Loucy (cell line): Measurements from ENCODE around the gene MTERF2.
A peak's percentile ranks its signal among the peaks of the same experiment; 100 is the strongest.

Experiments
- H2AFZ ChIP-seq: fragments of 200-600 bp; sonication (generic); 2 replicates; pipeline ENCODE4 v1.6.0; 2016; ENCODE audit warnings: antibody characterized with exemption, mild to moderate bottlenecking, low read length, moderate library complexity
- H3F3A ChIP-seq: fragments of 200-600 bp; 2 replicates; pipeline ENCODE4 v1.6.0; 2016; ENCODE audit warnings: antibody characterized with exemption, low read depth, mild to moderate bottlenecking
- H3K27me3 ChIP-seq: fragments of 200-600 bp; sonication (generic); 2 replicates; pipeline ENCODE4 v1.6.1; 2014; ENCODE audit warnings: low read length, mild to moderate bottlenecking; ENCODE audit not compliant: insufficient read depth, poor library complexity, severe bottlenecking
- H3K36me3 ChIP-seq: fragments of 200-600 bp; sonication (generic); 2 replicates; pipeline ENCODE4 v1.6.1; 2016; ENCODE audit warnings: low read length; ENCODE audit not compliant: insufficient read depth
- H3K4me1 ChIP-seq: fragments of 200-600 bp; sonication (generic); 2 replicates; pipeline ENCODE4 v1.5.1; 2014; ENCODE audit warnings: low read length, mild to moderate bottlenecking; ENCODE audit not compliant: insufficient read depth, poor library complexity, severe bottlenecking
- H3K4me2 ChIP-seq: fragments of 200-600 bp; sonication (generic); 2 replicates; pipeline ENCODE4 v1.6.0; 2014; ENCODE audit warnings: antibody characterized with exemption, low read length, low read depth, mild to moderate bottlenecking; ENCODE audit not compliant: poor library complexity, severe bottlenecking
- H3K4me3 ChIP-seq: fragments of 200-600 bp; sonication (generic); 2 replicates; pipeline ENCODE4 v1.5.1; 2014; ENCODE audit warnings: low read length, mild to moderate bottlenecking, mixed read lengths; ENCODE audit not compliant: poor library complexity, severe bottlenecking
- H3K79me2 ChIP-seq: fragments of 200-600 bp; sonication (generic); 2 replicates; pipeline ENCODE4 v1.6.1; 2014; ENCODE audit warnings: low read length; ENCODE audit not compliant: insufficient read depth
- H3K9ac ChIP-seq: fragments of 200-600 bp; sonication (generic); 2 replicates; pipeline ENCODE4 v1.6.0; 2014; ENCODE audit warnings: mild to moderate bottlenecking, low read depth, low read length, moderate library complexity; ENCODE audit not compliant: poor library complexity, severe bottlenecking
- H3K9me2 ChIP-seq: fragments of 200-600 bp; sonication (generic); replicated peaks from 2 replicates; pipeline ENCODE4 v1.6.1; 2016; ENCODE audit warnings: low read depth, low read length, mixed read lengths
- H3K9me3 ChIP-seq: fragments of 200-600 bp; sonication (generic); 2 replicates; pipeline ENCODE4 v1.6.1; 2014; ENCODE audit warnings: mild to moderate bottlenecking, antibody characterized with exemption, low read length, low read depth; ENCODE audit not compliant: insufficient read depth
- H4K20me1 ChIP-seq: fragments of 200-600 bp; sonication (generic); 2 replicates; pipeline ENCODE4 v1.6.0; 2014; ENCODE audit warnings: antibody characterized with exemption, low read length, mild to moderate bottlenecking; ENCODE audit not compliant: insufficient read depth, poor library complexity, severe bottlenecking
- CTCF ChIP-seq: fragments of 200-600 bp; sonication (generic); conservative IDR thresholded peaks from 2 replicates; pipeline ENCODE4 v1.5.1; 2014; ENCODE audit warnings: mild to moderate bottlenecking, antibody characterized with exemption, low read length
- EZH2phosphoT487 ChIP-seq: fragments of 200-600 bp; IDR thresholded peaks from 2 replicates; pipeline ENCODE4 v1.6.1; 2018; ENCODE audit warnings: antibody characterized with exemption, mild to moderate bottlenecking, moderate library complexity, borderline replicate concordance

MTERF2 gene

DNA sequence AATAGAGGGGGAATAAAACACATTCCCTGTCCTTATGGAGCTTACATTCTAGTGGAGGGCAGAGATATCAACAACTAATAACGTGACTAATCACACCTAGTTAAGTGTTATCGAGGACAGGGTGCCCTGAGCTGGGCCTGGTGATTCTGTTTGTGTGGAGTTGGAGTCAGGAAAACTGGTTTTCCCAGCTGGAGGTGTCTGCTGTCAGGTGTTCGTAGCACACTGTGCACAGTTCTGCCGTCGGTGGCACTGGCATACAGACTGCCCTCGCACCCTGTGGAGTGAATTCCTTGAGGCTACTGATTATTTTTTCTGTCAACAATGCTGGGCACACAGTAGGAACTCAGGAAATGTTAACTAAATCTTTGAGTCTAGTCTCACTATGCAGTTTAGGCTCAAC lies 900 bp upstream of the MTERF2 start:
- Histone ChIP-seq H3K27me3 (no peaks in the 10 kb centered on the region), H3K36me3 (no peaks in the 10 kb centered on the region), H3K4me3 (no peak overlapping the region), H3K9me3 (no peaks in the 10 kb centered on the region), H2AFZ (peak overlapping the region; percentile 87; the same call in 1 of the 2 replicates), H3K4me1 (peaks cover 21% of the 10 kb centered on the region), H3K4me2 (peak overlapping the region; percentile 78), H3K9me2 (no peaks in the 10 kb centered on the region), H3F3A (no peaks in the 10 kb centered on the region), H4K20me1 (no peaks in the 10 kb centered on the region), H3K79me2 (no peaks in the 10 kb centered on the region), H3K9ac (no peak overlapping the region)
- TF ChIP-seq EZH2phosphoT487 = no peak

DNA sequence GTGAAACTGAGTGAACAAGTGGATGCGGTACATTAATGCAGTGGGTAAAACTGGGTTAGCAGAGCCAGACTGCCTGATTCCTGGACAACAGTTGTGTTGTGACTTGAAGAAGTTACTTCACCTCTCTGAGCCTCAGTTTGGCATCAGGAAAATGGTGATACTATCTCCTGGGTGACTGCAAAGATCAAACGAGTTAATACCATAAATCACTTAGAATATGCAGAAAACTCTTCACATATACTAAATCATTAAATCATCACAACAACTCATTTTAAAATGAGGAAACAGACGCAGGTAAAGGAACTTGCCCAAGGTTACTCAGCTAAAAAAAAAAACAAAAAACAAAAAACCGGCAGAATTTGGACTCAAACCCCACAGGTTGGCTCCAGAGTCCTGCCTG lies 811 bp downstream of the MTERF2 start:
- Histone ChIP-seq H3K9ac (peak overlapping the region; percentile 73), H2AFZ (peak overlapping the region; percentile 87)

DNA sequence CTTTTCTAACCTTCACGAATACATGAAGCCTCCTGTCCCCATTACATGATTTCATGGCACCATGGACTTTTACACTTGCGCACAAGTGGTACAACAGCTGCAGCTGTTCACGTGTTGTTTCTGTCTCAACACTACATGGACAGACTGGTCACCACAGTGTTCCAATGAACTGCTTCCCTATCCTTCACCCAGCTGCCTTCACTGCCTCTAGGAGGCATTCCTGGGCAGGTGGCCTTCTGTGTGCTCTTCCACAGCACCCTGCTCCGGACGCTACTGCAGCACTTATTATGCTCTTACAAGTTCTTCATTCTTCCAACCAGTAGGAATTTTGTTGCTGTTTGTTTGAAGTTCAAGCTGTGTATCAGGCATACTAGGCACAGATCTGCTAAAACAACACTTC lies 1.5 kb downstream of the MTERF2 start:
- TF ChIP-seq EZH2phosphoT487 (no peak), CTCF (no peak)
- Histone ChIP-seq H3K4me1 (peaks cover 21% of the 10 kb centered on the region), H3K9me3 (no peaks in the 10 kb centered on the region), H3K36me3 (no peaks in the 10 kb centered on the region), H3F3A (no peaks in the 10 kb centered on the region), H2AFZ (no peak overlapping the region), H3K27me3 (no peaks in the 10 kb centered on the region), H3K4me3 (peak overlapping the region; percentile 81), H3K4me2 (peak overlapping the region; percentile 78), H3K79me2 (no peaks in the 10 kb centered on the region), H3K9me2 (no peaks in the 10 kb centered on the region), H4K20me1 (no peaks in the 10 kb centered on the region), H3K9ac (no peak overlapping the region)

More for the DNA sequence above, 811 bp downstream of the MTERF2 start:
- H3K36me3 ChIP-seq = no peaks in the 10 kb centered on the region
- H3K4me2 ChIP-seq = peak overlapping the region; percentile 78
- H3K4me3 ChIP-seq = peak overlapping the region; percentile 81
- no peaks in the 10 kb centered on the region for H3K9me3 ChIP-seq
- H4K20me1 ChIP-seq = no peaks in the 10 kb centered on the region
- no peaks in the 10 kb centered on the region for H3F3A ChIP-seq
- no peaks in the 10 kb centered on the region for H3K9me2 ChIP-seq
- H3K79me2 ChIP-seq = no peaks in the 10 kb centered on the region
- H3K4me1 ChIP-seq = peaks cover 21% of the 10 kb centered on the region
- TF ChIP-seq CTCF (no peak), EZH2phosphoT487 (no peak)
- no peaks in the 10 kb centered on the region for H3K27me3 ChIP-seq

- Histone ChIP-seq H3K36me3 (no peaks in the 10 kb centered on the region), H3K4me2 (no peak overlapping the region), H3K79me2 (no peaks in the 10 kb centered on the region), H4K20me1 (no peaks in the 10 kb centered on the region), H3K27me3 (no peaks in the 10 kb centered on the region), H3K9ac (no peak overlapping the region), H3K4me3 (no peak overlapping the region), H3K4me1 (peaks cover 21% of the 10 kb centered on the region), H3F3A (no peaks in the 10 kb centered on the region), H3K9me3 (no peaks in the 10 kb centered on the region), H3K9me2 (no peaks in the 10 kb centered on the region), H2AFZ (no peak overlapping the region)
- TF ChIP-seq CTCF (no peak), EZH2phosphoT487 (no peak)
Measured at GRCh38 chr12:106984588-106985137, 2.3 kb downstream of the MTERF2 start.
